ENCODE results near the gene FZD10. TPM values are rescaled to one million over a fixed set of nuclear protein-coding genes. Genes with fewer than 3 reads are reported as not detected.

Gene FZD10
- total RNA-seq, 6 donors from 2014 or later = 0.46 to 2.6 (median 1.1) TPM; not detected in 1

DNA sequence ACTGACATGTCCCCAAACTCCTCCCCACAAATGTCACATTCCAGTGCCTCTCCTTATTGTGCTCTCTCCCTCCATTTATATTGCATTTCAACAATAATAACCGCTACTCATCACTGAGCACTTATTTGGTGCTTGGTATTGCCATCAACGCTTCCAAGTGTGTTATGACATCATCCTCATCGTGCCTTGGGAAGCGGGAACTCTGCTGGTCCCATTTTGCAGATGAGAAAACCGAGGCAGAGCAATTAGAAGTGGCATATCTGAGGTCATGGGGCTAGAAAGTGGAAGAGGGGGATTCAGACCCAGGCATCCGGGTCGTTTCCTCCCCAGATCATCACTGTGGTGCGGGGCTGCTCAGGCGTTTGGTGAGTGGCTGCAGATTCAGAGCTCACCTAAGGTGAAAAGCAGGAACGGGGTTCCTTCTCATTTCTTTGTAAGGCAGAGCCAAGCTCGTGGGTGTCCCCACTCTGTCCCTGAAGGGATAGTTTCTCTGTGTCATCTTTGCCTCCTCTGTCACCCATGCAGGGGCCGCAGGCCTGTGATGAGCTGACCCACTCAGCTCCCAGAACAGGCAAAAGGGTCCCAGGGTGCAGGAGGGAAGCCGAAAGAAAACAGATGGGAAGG lies 5.5 kb upstream of the FZD10 start:
- 70 to 77% methylated on average over 13 of the region's 13 CpGs for WGBS, 2 donors
- H3K9me3 ChIP-seq = no peaks in the 10 kb centered on the region
- peaks cover 0 to 21% (median 8%) of the 10 kb centered on the region in 4 donors for H3K27me3 ChIP-seq
- H3K4me3 ChIP-seq = no peak overlapping the region
- no peak for ATAC-seq (ENCODE audit: low FRiP score in 2 of 2)
- H3K27ac ChIP-seq = no peak overlapping the region
- no peaks in the 10 kb centered on the region for H3K36me3 ChIP-seq
- TF ChIP-seq CTCF (IDR thresholded peaks at IDR 0.05) (no peak), POLR2AphosphoS5 (IDR thresholded peaks at IDR 0.05) (no peak), POLR2A (IDR thresholded peaks at IDR 0.05) (no peak), EP300 (IDR thresholded peaks at IDR 0.05) (no peak)
- DNase-seq = no peak
- H3K4me1 ChIP-seq = peaks cover 5 to 13% (median 10%) of the 10 kb centered on the region in 4 donors

GRCh38 chr12:130157998-130158753 lies 4.1 kb upstream of the FZD10 start:
- WGBS, 2 donors = 41 to 44% methylated on average over 15 of the region's 15 CpGs
- Histone ChIP-seq H3K36me3 (no peaks in the 10 kb centered on the region), H3K4me3 (no peak overlapping the region), H3K9me3 (no peaks in the 10 kb centered on the region), H3K27me3 (peaks cover 0 to 33% (median 16%) of the 10 kb centered on the region in 4 donors), H3K27ac (no peak overlapping the region), H3K4me1 (peaks cover 5 to 27% (median 15%) of the 10 kb centered on the region in 4 donors)
- ATAC-seq (ENCODE audit: low FRiP score in 2 of 2) (no peak), DNase-seq (no peak)
- no peak for TF ChIP-seq POLR2A (IDR thresholded peaks at IDR 0.05)
- TF ChIP-seq EP300 (IDR thresholded peaks at IDR 0.05) = no peak
- TF ChIP-seq CTCF (IDR thresholded peaks at IDR 0.05) = no peak

GRCh38 chr12:130158754-130159059 lies 3.6 kb upstream of the FZD10 start:
- no peak for DNase-seq
- Histone ChIP-seq H3K4me3 (no peak overlapping the region), H3K9me3 (no peaks in the 10 kb centered on the region), H3K36me3 (no peaks in the 10 kb centered on the region), H3K27ac (no peak overlapping the region), H3K27me3 (peaks cover 0 to 37% (median 18%) of the 10 kb centered on the region in 4 donors), H3K4me1 (peaks cover 5 to 32% (median 15%) of the 10 kb centered on the region in 4 donors)
- WGBS, 2 donors = 40 to 49% methylated on average over 7 of the region's 7 CpGs
- TF ChIP-seq CTCF (IDR thresholded peaks at IDR 0.05) (no peak), POLR2AphosphoS5 (IDR thresholded peaks at IDR 0.05) (no peak), POLR2A (IDR thresholded peaks at IDR 0.05) (no peak), EP300 (IDR thresholded peaks at IDR 0.05) (no peak)
- ATAC-seq (ENCODE audit: low FRiP score in 2 of 2) = no peak

GRCh38 chr12:130160306-130160705 lies 2.0 kb upstream of the FZD10 start:
- Histone ChIP-seq H3K27me3 (peaks cover 0 to 41% (median 21%) of the 10 kb centered on the region in 4 donors), H3K4me3 (no peak overlapping the region), H3K36me3 (no peaks in the 10 kb centered on the region), H3K4me1 (peaks cover 5 to 32% (median 15%) of the 10 kb centered on the region in 4 donors), H3K27ac (no peak overlapping the region), H3K9me3 (no peaks in the 10 kb centered on the region)
- TF ChIP-seq CTCF (IDR thresholded peaks at IDR 0.05) (no peak), POLR2A (IDR thresholded peaks at IDR 0.05) (no peak), EP300 (IDR thresholded peaks at IDR 0.05) (no peak), POLR2AphosphoS5 (IDR thresholded peaks at IDR 0.05) (no peak)
- WGBS, 2 donors = 6 to 13% methylated on average over 7 of the region's 7 CpGs
- ATAC-seq (ENCODE audit: low FRiP score in 2 of 2) = no peak
- DNase-seq = no peak

All from upper lobe of left lung (tissue), 6 donors.